ENCODE data around the gene ZP3.
"Not testable (repeated sequence)": the region's sequence is repeated elsewhere in the genome, so short reads cannot be mapped to it uniquely, and the experiment has no call there.

Gene ZP3

GRCh38 chr7:76396864-76397263, 27.9 kb upstream of the ZP3 start:
- Mint-ChIP-seq H3K4me3 (peak overlapping the region; percentile 75), H3K4me1 (peaks cover 16% of the 10 kb centered on the region), H3K27ac (no peak overlapping the region), H3K9me3 (no peaks in the 10 kb centered on the region), H3K36me3 (peaks cover 6% of the 10 kb centered on the region)
- ATAC-seq, result no peak
- DNase-seq (ENCODE audit: low spot score in 2 of 2), result no peak

GRCh38 chr7:76397409-76398183, 27.2 kb upstream of the ZP3 start:
- H3K27ac Mint-ChIP-seq, result peak overlapping the region; percentile 62

GRCh38 chr7:76400248-76400647, 24.5 kb upstream of the ZP3 start:
- Mint-ChIP-seq H3K36me3 (no peaks in the 10 kb centered on the region), H3K9me3 (no peaks in the 10 kb centered on the region), H3K27ac (no peak overlapping the region), H3K4me3 (no peak overlapping the region), H3K4me1 (peaks cover 7% of the 10 kb centered on the region)
- DNase-seq (ENCODE audit: low spot score in 2 of 2) (no peak), ATAC-seq (no peak)

More at GRCh38 chr7:76397409-76398183, 27.2 kb upstream of the ZP3 start:
- peak overlapping the region; percentile 75 for H3K4me3 Mint-ChIP-seq
- DNase-seq (ENCODE audit: low spot score in 2 of 2) (peak; percentile 69 to 88), ATAC-seq (peak; percentile 62)
- H3K4me1 Mint-ChIP-seq, result peaks cover 13% of the 10 kb centered on the region
- H3K9me3 Mint-ChIP-seq, result no peaks in the 10 kb centered on the region
- peaks cover 6% of the 10 kb centered on the region for H3K36me3 Mint-ChIP-seq

- H3K9me3 Mint-ChIP-seq; H3K4me3 Mint-ChIP-seq; H3K4me1 Mint-ChIP-seq; DNase-seq (ENCODE audit: low spot score in 2 of 2); H3K36me3 Mint-ChIP-seq; ATAC-seq; H3K27ac Mint-ChIP-seq: not testable (repeated sequence)
Observed at GRCh38 chr7:76403097-76403496, 21.7 kb upstream of the ZP3 start.

- peak overlapping the region; percentile 33 for H3K27ac Mint-ChIP-seq
- no peaks in the 10 kb centered on the region for H3K36me3 Mint-ChIP-seq
Observed at GRCh38 chr7:76403780-76404494, 20.8 kb upstream of the ZP3 start.

GRCh38 chr7:76405738-76406137, 19.0 kb upstream of the ZP3 start:
- no peak overlapping the region for H3K4me3 Mint-ChIP-seq
- H3K4me1 Mint-ChIP-seq, result no peaks in the 10 kb centered on the region
- ATAC-seq (no peak), DNase-seq (ENCODE audit: low spot score in 2 of 2) (no peak)
- no peaks in the 10 kb centered on the region for H3K9me3 Mint-ChIP-seq
- H3K27ac Mint-ChIP-seq, result no peak overlapping the region
- no peaks in the 10 kb centered on the region for H3K36me3 Mint-ChIP-seq

More at GRCh38 chr7:76403780-76404494, 20.8 kb upstream of the ZP3 start:
- ATAC-seq (no peak), DNase-seq (ENCODE audit: low spot score in 2 of 2) (no peak)
- H3K9me3 Mint-ChIP-seq, result no peaks in the 10 kb centered on the region
- H3K4me1 Mint-ChIP-seq, result no peaks in the 10 kb centered on the region
- no peak overlapping the region for H3K4me3 Mint-ChIP-seq

- no peaks in the 10 kb centered on the region for H3K9me3 Mint-ChIP-seq
- DNase-seq (ENCODE audit: low spot score in 2 of 2) (no peak), ATAC-seq (no peak)
- no peaks in the 10 kb centered on the region for H3K4me1 Mint-ChIP-seq
- H3K36me3 Mint-ChIP-seq, result no peaks in the 10 kb centered on the region
- H3K4me3 Mint-ChIP-seq, result no peak overlapping the region
- no peak overlapping the region for H3K27ac Mint-ChIP-seq
Observed at GRCh38 chr7:76407718-76408117, 17.0 kb upstream of the ZP3 start.

- Mint-ChIP-seq H3K36me3 (no peaks in the 10 kb centered on the region), H3K9me3 (no peaks in the 10 kb centered on the region), H3K4me1 (no peaks in the 10 kb centered on the region), H3K4me3 (no peak overlapping the region), H3K27ac (peak overlapping the region; percentile 53)
- ATAC-seq, result no peak
- no peak for DNase-seq (ENCODE audit: low spot score in 2 of 2)
Observed at GRCh38 chr7:76408121-76408560, 16.6 kb upstream of the ZP3 start.

- no peak within 1 kb of the TSS for H3K4me3 Mint-ChIP-seq
- peak within 1 kb of the TSS; percentile 53 for H3K27ac Mint-ChIP-seq
- no peaks in the 10 kb centered on the region for H3K36me3 Mint-ChIP-seq
Observed at GRCh38 chr7:76409537-76409936, 15.2 kb upstream of the ZP3 start, which contains the start of gene SSC4D. SSC4D (minus strand) TSS chr7:76409697; CDS start chr7:76404439, 5,258 bp downstream.

GRCh38 chr7:76411626-76412025, 13.1 kb upstream of the ZP3 start:
- ATAC-seq (no peak), DNase-seq (ENCODE audit: low spot score in 2 of 2) (no peak)
- H3K27ac Mint-ChIP-seq, result peak overlapping the region; percentile 70
- no peaks in the 10 kb centered on the region for H3K36me3 Mint-ChIP-seq
- no peak overlapping the region for H3K4me3 Mint-ChIP-seq
- H3K9me3 Mint-ChIP-seq, result no peaks in the 10 kb centered on the region
- no peaks in the 10 kb centered on the region for H3K4me1 Mint-ChIP-seq

More at GRCh38 chr7:76409537-76409936, 15.2 kb upstream of the ZP3 start, which contains the start of gene SSC4D:
- Mint-ChIP-seq H3K4me1 (no peaks in the 10 kb centered on the region), H3K9me3 (no peaks in the 10 kb centered on the region)
- no peak for DNase-seq (ENCODE audit: low spot score in 2 of 2)
- no peak for ATAC-seq

- no peaks in the 10 kb centered on the region for H3K36me3 Mint-ChIP-seq
- no peaks in the 10 kb centered on the region for H3K4me1 Mint-ChIP-seq
- H3K4me3 Mint-ChIP-seq, result no peak overlapping the region
- DNase-seq (ENCODE audit: low spot score in 2 of 2) (no peak), ATAC-seq (no peak)
- H3K27ac Mint-ChIP-seq, result no peak overlapping the region
- H3K9me3 Mint-ChIP-seq, result no peaks in the 10 kb centered on the region
Observed at GRCh38 chr7:76412249-76412648, 12.5 kb upstream of the ZP3 start.

GRCh38 chr7:76417654-76418310, 7.0 kb upstream of the ZP3 start:
- not testable (repeated sequence) for H3K36me3 Mint-ChIP-seq; H3K9me3 Mint-ChIP-seq; H3K4me1 Mint-ChIP-seq; H3K4me3 Mint-ChIP-seq; DNase-seq (ENCODE audit: low spot score in 2 of 2); H3K27ac Mint-ChIP-seq; ATAC-seq

- not testable (repeated sequence) for H3K4me3 Mint-ChIP-seq; DNase-seq (ENCODE audit: low spot score in 2 of 2); H3K36me3 Mint-ChIP-seq; H3K27ac Mint-ChIP-seq; H3K9me3 Mint-ChIP-seq; ATAC-seq
- H3K4me1 Mint-ChIP-seq, result peaks cover 15% of the 10 kb centered on the region
Observed at GRCh38 chr7:76421097-76421496, 3.7 kb upstream of the ZP3 start.

GRCh38 chr7:76423666-76424412, 911 bp upstream of the ZP3 start:
- DNase-seq (ENCODE audit: low spot score in 2 of 2), result no peak
- peak overlapping the region; percentile 35 for H3K27ac Mint-ChIP-seq
- no peaks in the 10 kb centered on the region for H3K9me3 Mint-ChIP-seq
- no peaks in the 10 kb centered on the region for H3K36me3 Mint-ChIP-seq
- peaks cover 15% of the 10 kb centered on the region for H3K4me1 Mint-ChIP-seq
- no peak for ATAC-seq
- H3K4me3 Mint-ChIP-seq, result no peak overlapping the region

- no peaks in the 10 kb centered on the region for H3K9me3 Mint-ChIP-seq
- ATAC-seq (peak; percentile 3), DNase-seq (ENCODE audit: low spot score in 2 of 2) (no peak)
- H3K36me3 Mint-ChIP-seq, result no peaks in the 10 kb centered on the region
- H3K4me3 Mint-ChIP-seq, result no peak overlapping the region
- H3K27ac Mint-ChIP-seq, result peak overlapping the region; percentile 35
- peaks cover 15% of the 10 kb centered on the region for H3K4me1 Mint-ChIP-seq
Observed at GRCh38 chr7:76425156-76425555, 406 bp downstream of the ZP3 start.
